Keratinocyte (primary cell): ENCODE measurements around the gene MAST2. TPM values are rescaled to one million over a fixed set of nuclear protein-coding genes. Genes with fewer than 3 reads are reported as not detected.

ENCODE experiments used
- DNase-seq: peaks from one replicate; pipeline ENCODE4 v3.0.0-alpha.2; 2011; ENCODE audit warnings: low read depth, missing footprints, low spot score
- FAIRE-seq: peaks from 2 replicates; lab custom pipeline; 2011; peaks lifted over from hg19 to GRCh38; lab: Jason Lieb, UNC
- H2AFZ ChIP-seq: 2 replicates; pipeline ENCODE4 v1.6.0; 2012; ENCODE audit warnings: low read length, control low read depth, inconsistent platforms; ENCODE audit not compliant: control insufficient read depth
- H3K27ac ChIP-seq: 2 replicates; pipeline ENCODE4 v1.5.1; 2011; ENCODE audit warnings: low read length; ENCODE audit not compliant: control insufficient read depth, insufficient read depth
- H3K27me3 ChIP-seq: 3 replicates; pipeline ENCODE4 v1.6.0; 2011; ENCODE audit warnings: low read length; ENCODE audit not compliant: control insufficient read depth, insufficient read depth; ENCODE audit errors: extremely low read depth
- H3K36me3 ChIP-seq, 2 experiments: 2 replicates in 1 of 2; 3 replicates in 1 of 2; pipeline ENCODE4 v1.5.1; 2011; ENCODE audit warnings: low read length in 2 of 2, mild to moderate bottlenecking in 1 of 2; ENCODE audit not compliant: control insufficient read depth in 2 of 2, insufficient read depth in 2 of 2; ENCODE audit errors: extremely low read depth in 1 of 2
- H3K4me1 ChIP-seq: 3 replicates; pipeline ENCODE4 v1.5.1; 2011; ENCODE audit warnings: low read length; ENCODE audit not compliant: control insufficient read depth, insufficient read depth; ENCODE audit errors: extremely low read depth
- H3K4me2 ChIP-seq: 3 replicates; pipeline ENCODE4 v1.6.0; 2011; ENCODE audit warnings: low read depth, low read length; ENCODE audit not compliant: control insufficient read depth, insufficient read depth; ENCODE audit errors: extremely low read depth
- H3K4me3 ChIP-seq, 3 experiments: fragments of 200-600 bp in 1 of 3; sonication (generic) in 1 of 3; 2 replicates in 2 of 3; 3 replicates in 1 of 3; pipeline ENCODE4 v1.5.1; 2011 to 2016; ENCODE audit warnings: low read length in 3 of 3, mild to moderate bottlenecking in 3 of 3, control low read depth in 2 of 3, inconsistent platforms in 1 of 3, low read depth in 1 of 3, mixed read lengths in 1 of 3, mixed run types in 1 of 3, moderate library complexity in 1 of 3; ENCODE audit not compliant: control insufficient read depth in 2 of 3, insufficient read depth in 2 of 3; ENCODE audit errors: extremely low read depth in 1 of 3
- H3K79me2 ChIP-seq: 2 replicates; pipeline ENCODE4 v1.6.0; 2012; ENCODE audit warnings: low read length; ENCODE audit not compliant: control insufficient read depth, insufficient read depth
- H3K9ac ChIP-seq: 3 replicates; pipeline ENCODE4 v1.6.0; 2011; ENCODE audit warnings: low read length; ENCODE audit not compliant: control insufficient read depth, insufficient read depth; ENCODE audit errors: extremely low read depth
- H3K9me1 ChIP-seq: 3 replicates; pipeline ENCODE4 v1.6.0; 2011; ENCODE audit warnings: low read length; ENCODE audit not compliant: control insufficient read depth, insufficient read depth; ENCODE audit errors: extremely low read depth
- H3K9me3 ChIP-seq: 2 replicates; pipeline ENCODE4 v1.5.1; 2012; ENCODE audit warnings: low read depth, low read length; ENCODE audit not compliant: control insufficient read depth
- H4K20me1 ChIP-seq: 3 replicates; pipeline ENCODE4 v1.6.0; 2011; ENCODE audit warnings: low read length; ENCODE audit not compliant: control insufficient read depth, insufficient read depth; ENCODE audit errors: extremely low read depth
- EZH2 ChIP-seq: IDR thresholded peaks from one replicate; pipeline ENCODE4 v1.6.1; 2012; ENCODE audit warnings: inconsistent platforms, mild to moderate bottlenecking, low read length, moderate library complexity
- dilution Hi-C: fragments of 300-500 bp; cut with MboI; formaldehyde crosslinking; loops from one replicate; pipeline ENCODE4 v1.7.0; 2020; ENCODE audit warnings: low sequenced_read_pairs; ENCODE audit not compliant: extremely low pct_ligation_motif_present
- polyA plus RNA-seq, 5 experiments: library from polyadenylated mRNA; depleted of rRNA in 3 of 5; stranded (reverse) in 3 of 5; stranded (forward) in 1 of 5; unstranded in 1 of 5; fragments of >200 nt; gene quantifications; 1 replicate in 1 of 5; 2 replicates in 3 of 5; 3 replicates in 1 of 5; pipeline versions ENCODE4 v1.2.1 to v1.2.3, GENCODE V29; 2011 to 2012; ENCODE audit warnings: missing spikeins in 2 of 5, low read depth in 1 of 5, low replicate concordance in 1 of 5
- TF ChIP-seq, protein P1 (sequence below), 3 experiments: IDR thresholded peaks in 1 of 3; conservative IDR thresholded peaks in 1 of 3; optimal IDR thresholded peaks in 1 of 3; 2 replicates in 2 of 3; 3 replicates in 1 of 3; pipeline versions ENCODE3 to v1.5.1; 2011; ENCODE audit warnings: low read length in 3 of 3, mild to moderate bottlenecking in 3 of 3, moderate library complexity in 2 of 3, control low read depth in 1 of 3, inconsistent platforms in 1 of 3; ENCODE audit not compliant: insufficient read depth in 2 of 3; ENCODE audit errors: extremely low read depth in 1 of 3

The MAST2 gene
- polyA plus RNA-seq, 1 donor (not counting 4 experiments of a cell fraction or from before 2014, with no cell fraction given), result 12.2 TPM

DNA sequence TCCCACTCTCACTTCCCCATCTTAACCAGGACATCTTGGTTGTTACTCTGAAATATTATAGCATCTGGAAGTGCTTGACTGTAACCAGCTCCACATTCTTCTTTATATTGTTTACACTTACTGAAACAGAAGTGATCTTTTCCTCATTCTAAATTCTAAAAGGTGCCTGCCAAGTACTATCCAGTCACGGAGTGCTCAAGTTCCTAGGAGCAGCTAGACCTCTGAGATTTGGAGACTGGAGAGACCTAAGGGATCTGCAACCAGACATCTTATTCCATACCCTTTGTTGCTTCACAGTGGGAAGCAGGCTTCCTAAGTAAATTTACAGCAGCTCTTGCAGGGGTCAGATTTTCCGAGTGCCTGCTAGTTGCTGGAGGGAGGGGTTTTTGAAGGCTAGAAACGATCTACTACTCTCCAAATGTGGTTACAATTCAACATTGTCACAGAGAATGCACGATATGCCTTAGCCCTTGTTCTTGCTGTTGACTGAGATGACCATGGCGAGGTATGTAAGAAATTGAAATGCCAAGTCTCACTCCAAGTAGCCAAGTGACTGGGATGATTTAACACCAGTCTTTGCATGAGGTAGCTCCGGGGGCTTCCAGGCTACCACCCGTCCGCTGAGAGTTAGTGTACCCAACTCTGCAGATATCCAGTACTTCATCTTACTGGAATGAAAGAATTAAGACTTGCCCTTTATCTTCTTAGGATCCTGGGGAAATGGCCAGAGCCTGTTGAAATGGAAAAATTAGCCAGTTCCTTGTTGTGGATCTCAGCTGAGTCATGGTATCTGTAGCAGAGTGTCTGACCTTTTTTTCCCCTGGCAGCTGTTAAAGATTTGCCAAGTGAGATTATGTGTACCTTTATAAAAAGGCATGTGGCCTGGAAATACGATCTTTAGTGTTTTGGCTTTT, 150.8 kb downstream of the MAST2 start:
- peaks cover 20% of the 10 kb centered on the region for H3K4me1 ChIP-seq
- H3K9ac ChIP-seq, result no peak overlapping the region

DNA sequence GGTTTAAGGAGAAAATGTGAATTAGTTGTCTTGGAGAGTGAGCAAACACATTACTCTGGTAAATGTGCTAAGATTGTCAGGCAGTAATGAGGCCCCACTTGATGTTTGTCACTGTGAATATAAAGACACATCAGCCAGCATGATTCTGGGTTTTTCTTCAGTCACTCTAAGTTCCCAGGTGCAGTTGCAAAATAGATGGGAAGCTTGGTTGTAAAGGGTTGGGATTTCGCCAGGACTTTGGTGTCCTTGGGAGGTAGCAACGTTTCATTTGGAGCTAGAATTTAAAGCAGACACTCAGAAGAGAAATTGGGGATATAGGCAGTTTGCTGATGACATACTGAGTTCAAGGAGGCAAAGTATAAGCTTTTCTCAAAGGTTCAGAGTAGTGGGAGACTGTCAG, 154.3 kb downstream of the MAST2 start:
- no peak overlapping the region for H3K27ac ChIP-seq
- H3K9ac ChIP-seq, result no peak overlapping the region
- DNase-seq (no peak), FAIRE-seq (no peak)
- H3K79me2 ChIP-seq, result no peaks in the 10 kb centered on the region
- no peaks in the 10 kb centered on the region for H4K20me1 ChIP-seq
- dilution Hi-C loops, result no loop called here
- peaks cover 6% of the 10 kb centered on the region for H3K4me1 ChIP-seq
- H3K36me3 ChIP-seq, result no peaks in the 10 kb centered on the region
- no peaks in the 10 kb centered on the region for H3K9me1 ChIP-seq
- TF ChIP-seq, protein P1, sequence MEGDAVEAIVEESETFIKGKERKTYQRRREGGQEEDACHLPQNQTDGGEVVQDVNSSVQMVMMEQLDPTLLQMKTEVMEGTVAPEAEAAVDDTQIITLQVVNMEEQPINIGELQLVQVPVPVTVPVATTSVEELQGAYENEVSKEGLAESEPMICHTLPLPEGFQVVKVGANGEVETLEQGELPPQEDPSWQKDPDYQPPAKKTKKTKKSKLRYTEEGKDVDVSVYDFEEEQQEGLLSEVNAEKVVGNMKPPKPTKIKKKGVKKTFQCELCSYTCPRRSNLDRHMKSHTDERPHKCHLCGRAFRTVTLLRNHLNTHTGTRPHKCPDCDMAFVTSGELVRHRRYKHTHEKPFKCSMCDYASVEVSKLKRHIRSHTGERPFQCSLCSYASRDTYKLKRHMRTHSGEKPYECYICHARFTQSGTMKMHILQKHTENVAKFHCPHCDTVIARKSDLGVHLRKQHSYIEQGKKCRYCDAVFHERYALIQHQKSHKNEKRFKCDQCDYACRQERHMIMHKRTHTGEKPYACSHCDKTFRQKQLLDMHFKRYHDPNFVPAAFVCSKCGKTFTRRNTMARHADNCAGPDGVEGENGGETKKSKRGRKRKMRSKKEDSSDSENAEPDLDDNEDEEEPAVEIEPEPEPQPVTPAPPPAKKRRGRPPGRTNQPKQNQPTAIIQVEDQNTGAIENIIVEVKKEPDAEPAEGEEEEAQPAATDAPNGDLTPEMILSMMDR (optimal IDR thresholded peaks at IDR 0.05 in 1 of 3, IDR thresholded peaks at IDR 0.05 in 1 of 3, conservative IDR thresholded peaks at IDR 0.05 in 1 of 3; ENCODE audit: extremely low read depth in 1 of 3, insufficient read depth in 2 of 3, low read length in 3 of 3), result no peak
- no peak for TF ChIP-seq EZH2
- no peak overlapping the region for H3K4me2 ChIP-seq
- no peaks in the 10 kb centered on the region for H3K27me3 ChIP-seq
- no peak overlapping the region for H2AFZ ChIP-seq
- H3K4me3 ChIP-seq, result no peak overlapping the region
- no peaks in the 10 kb centered on the region for H3K9me3 ChIP-seq

More for the DNA sequence above, 150.8 kb downstream of the MAST2 start:
- no peak overlapping the region for H3K27ac ChIP-seq
- H4K20me1 ChIP-seq, result no peaks in the 10 kb centered on the region
- FAIRE-seq, result peak; percentile 9
- TF ChIP-seq EZH2, result no peak
- TF ChIP-seq, protein P1 (optimal IDR thresholded peaks at IDR 0.05 in 1 of 3, IDR thresholded peaks at IDR 0.05 in 1 of 3, conservative IDR thresholded peaks at IDR 0.05 in 1 of 3; ENCODE audit: extremely low read depth in 1 of 3, insufficient read depth in 2 of 3, low read length in 3 of 3), result no peak
- no peaks in the 10 kb centered on the region for H3K79me2 ChIP-seq
- no peaks in the 10 kb centered on the region for H3K36me3 ChIP-seq
- dilution Hi-C loops, result no loop called here
- H3K9me3 ChIP-seq, result no peaks in the 10 kb centered on the region
- H3K4me3 ChIP-seq, result no peak overlapping the region
- no peak overlapping the region for H3K4me2 ChIP-seq
- no peak for DNase-seq
- no peaks in the 10 kb centered on the region for H3K9me1 ChIP-seq
- H3K27me3 ChIP-seq, result no peaks in the 10 kb centered on the region
- no peak overlapping the region for H2AFZ ChIP-seq
